ENCODE data around the gene FCN2. TPM values are rescaled to one million over a fixed set of nuclear protein-coding genes. Genes with fewer than 3 reads are reported as not detected.

Gene FCN2
- total RNA-seq, 4 donors from 2014 or later, result 1.9 TPM; not detected in 3

DNA sequence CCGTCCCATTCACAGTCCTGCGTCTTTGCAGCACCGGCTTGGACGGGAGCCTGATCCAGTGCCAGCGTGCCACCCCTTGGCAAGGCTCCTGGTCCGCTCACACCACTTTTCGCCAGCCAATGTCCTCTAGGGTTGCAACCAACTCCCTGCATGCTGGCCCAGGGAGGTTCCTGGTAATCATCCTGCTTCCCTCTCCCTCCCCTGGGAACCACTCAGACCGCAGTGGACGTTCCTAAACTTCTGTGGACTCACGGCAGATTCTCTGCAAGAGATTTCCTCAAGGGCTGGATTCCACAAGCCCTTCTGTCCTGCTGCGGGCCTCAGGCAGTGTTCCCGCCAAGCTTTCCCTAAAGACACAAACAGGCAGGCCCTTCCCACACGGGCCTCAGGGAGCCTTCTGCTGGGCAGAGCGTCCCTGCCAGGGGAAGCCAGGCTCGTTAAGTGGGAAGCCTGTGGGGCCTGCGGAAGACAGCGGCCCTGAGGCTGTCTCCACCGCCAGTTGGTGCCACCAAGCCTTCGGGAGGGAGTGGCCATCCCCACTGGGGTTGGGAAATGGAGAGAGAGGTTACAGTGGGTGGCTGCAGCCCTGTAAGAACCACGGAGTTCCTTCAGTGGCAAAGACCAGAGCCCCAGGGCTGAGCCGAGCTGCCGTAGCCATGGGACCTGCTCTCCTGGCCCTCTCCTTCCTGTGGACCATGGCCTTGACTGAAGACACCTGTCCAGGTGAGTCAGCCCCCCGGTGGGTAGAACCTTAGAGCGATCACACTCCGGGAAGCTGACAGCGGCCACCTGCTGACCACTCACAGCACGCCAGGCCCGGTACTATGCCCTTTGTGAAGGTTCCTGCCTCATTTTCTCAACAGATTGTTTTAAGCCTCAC, 16.4 kb upstream of the FCN2 start:
- peaks cover 0 to 10% (median 0%) of the 10 kb centered on the region in 4 donors for H3K4me1 ChIP-seq
- no peaks in the 10 kb centered on the region for H3K36me3 ChIP-seq
- TF ChIP-seq EP300 (IDR thresholded peaks at IDR 0.05) (peak in 1 of 2 donors; percentile 9), POLR2A (IDR thresholded peaks at IDR 0.05) (no peak)
- no peaks in the 10 kb centered on the region for H3K27me3 ChIP-seq
- no peak for DNase-seq (ENCODE audit: low spot score in 2 of 2)
- H3K4me3 ChIP-seq, result no peak overlapping the region
- peak overlapping the region in 1 of 4 donors; percentile 29 for H3K27ac ChIP-seq
- 65 to 71% methylated on average over 24 to 25 of the region's 28 CpGs for WGBS, 2 donors
- peaks cover 0 to 15% (median 0%) of the 10 kb centered on the region in 4 donors for H3K9me3 ChIP-seq

GRCh38 chr9:134864821-134865190, 15.8 kb upstream of the FCN2 start:
- DNase-seq (ENCODE audit: low spot score in 2 of 2), result no peak

GRCh38 chr9:134867917-134868750, 12.5 kb upstream of the FCN2 start:
- H3K4me1 ChIP-seq, result peaks cover 0 to 10% (median 0%) of the 10 kb centered on the region in 4 donors
- H3K4me3 ChIP-seq, result no peak overlapping the region
- peaks cover 0 to 12% of the 10 kb centered on the region in 2 donors for H3K27me3 ChIP-seq
- 94% methylated on average over 21 to 22 of the region's 22 CpGs for WGBS, 2 donors
- TF ChIP-seq POLR2A (IDR thresholded peaks at IDR 0.05) (no peak), CTCF (IDR thresholded peaks at IDR 0.05) (no peak), EP300 (IDR thresholded peaks at IDR 0.05) (no peak)
- H3K27ac ChIP-seq, result no peak overlapping the region
- no peaks in the 10 kb centered on the region for H3K36me3 ChIP-seq
- DNase-seq (ENCODE audit: low spot score in 2 of 2), result no peak
- H3K9me3 ChIP-seq, result no peaks in the 10 kb centered on the region

More at GRCh38 chr9:134864821-134865190, 15.8 kb upstream of the FCN2 start:
- H3K27me3 ChIP-seq, result peaks cover 0 to 2% of the 10 kb centered on the region in 2 donors
- TF ChIP-seq POLR2A (IDR thresholded peaks at IDR 0.05), result no peak
- no peak for TF ChIP-seq CTCF (IDR thresholded peaks at IDR 0.05)
- TF ChIP-seq EP300 (IDR thresholded peaks at IDR 0.05), result no peak
- H3K4me1 ChIP-seq, result peaks cover 0 to 10% (median 0%) of the 10 kb centered on the region in 4 donors
- peaks cover 0 to 10% (median 0%) of the 10 kb centered on the region in 4 donors for H3K9me3 ChIP-seq
- WGBS, 2 donors, result 88 to 91% methylated on average over 6 to 13 of the region's 13 CpGs
- H3K36me3 ChIP-seq, result no peaks in the 10 kb centered on the region
- no peak overlapping the region for H3K4me3 ChIP-seq
- peak overlapping the region in 1 of 4 donors; percentile 29 for H3K27ac ChIP-seq

GRCh38 chr9:134868751-134869553, 11.7 kb upstream of the FCN2 start:
- Histone ChIP-seq H3K9me3 (no peaks in the 10 kb centered on the region), H3K27ac (no peak overlapping the region), H3K4me3 (no peak overlapping the region), H3K36me3 (no peaks in the 10 kb centered on the region), H3K4me1 (peaks cover 0 to 10% (median 0%) of the 10 kb centered on the region in 4 donors), H3K27me3 (peaks cover 0 to 16% of the 10 kb centered on the region in 2 donors)
- no peak for DNase-seq (ENCODE audit: low spot score in 2 of 2)
- 78 to 83% methylated on average over 25 of the region's 25 CpGs for WGBS, 2 donors
- TF ChIP-seq CTCF (IDR thresholded peaks at IDR 0.05), result no peak
- TF ChIP-seq POLR2A (IDR thresholded peaks at IDR 0.05), result no peak
- TF ChIP-seq EP300 (IDR thresholded peaks at IDR 0.05), result no peak
